Transverse colon (tissue), 4 donors: ENCODE measurements around the gene ATXN2. TPM values are rescaled to one million over a fixed set of nuclear protein-coding genes. Genes with fewer than 3 reads are reported as not detected.

ENCODE experiments used
- DNase-seq: peaks from one replicate; pipeline ENCODE4 v3.0.0-alpha.2; 2019
- H3K27ac ChIP-seq, 4 donors: fragments of 200-600 bp; sonication (generic); 2 replicates each; pipeline ENCODE4 v1.5.1; 2016 to 2018; ENCODE audit warnings: inconsistent platforms in 4 of 4
- H3K27me3 ChIP-seq: fragments of 200-600 bp; sonication (generic); 2 replicates; pipeline ENCODE4 v1.5.1; 2017; ENCODE audit warnings: inconsistent platforms
- H3K36me3 ChIP-seq, 4 donors: fragments of 200-600 bp; sonication (generic); 2 replicates each; pipeline ENCODE4 v1.5.1; 2017 to 2019; ENCODE audit warnings: inconsistent platforms in 4 of 4
- H3K4me1 ChIP-seq, 4 donors: fragments of 200-600 bp; sonication (generic); 2 replicates each; pipeline ENCODE4 v1.5.1; 2017 to 2020; ENCODE audit warnings: inconsistent platforms in 4 of 4
- H3K4me3 ChIP-seq, 4 donors: fragments of 200-600 bp; sonication (generic); 1 replicate in 1 of 4; 2 replicates in 3 of 4; pipeline versions ENCODE4 v1.5.1 to v1.6.1; 2017 to 2019; ENCODE audit warnings: inconsistent platforms in 4 of 4
- H3K9me3 ChIP-seq, 2 donors: fragments of 200-600 bp; sonication (generic); 2 replicates each; pipeline ENCODE4 v1.5.1; 2017 to 2019; ENCODE audit warnings: inconsistent platforms in 2 of 2
- EP300 ChIP-seq: sonication (generic); formaldehyde crosslinking; IDR thresholded peaks from one replicate; pipeline ENCODE4 v1.6.1; 2017; ENCODE audit warnings: antibody characterized with exemption, low read depth
- POLR2A ChIP-seq: fragments of 450-650 bp; IDR thresholded peaks from one replicate; pipeline ENCODE4 v1.6.1; 2016; ENCODE audit warnings: antibody characterized with exemption, mild to moderate bottlenecking, moderate library complexity
- POLR2AphosphoS5 ChIP-seq, 3 donors: sonication (generic); formaldehyde crosslinking; IDR thresholded peaks; one replicate each; pipeline ENCODE4 v1.6.1; 2016; ENCODE audit warnings: antibody characterized with exemption in 3 of 3
- WGBS, 2 donors: methylation state at CpG; one replicate each; pipeline ENCODE4 v1.1.5; 2018; ENCODE audit warnings: low coverage in 1 of 2; 5-methylcytosine and 5-hydroxymethylcytosine counted together
- in situ Hi-C, 4 donors: fragments of 200-750 bp; cut with MboI; loops; one replicate each; pipeline versions ENCODE4 v1.15.0 to v1.15.1; 2017; ENCODE audit warnings: low sequenced_read_pairs in 3 of 4, low pct_ligation_motif_present in 1 of 4, low pct_unique_long_range_greater_than_20kb in 1 of 4
- intact Hi-C: fragments of 100-400 bp; cut with DNase I; formaldehyde crosslinking; loops from one replicate; pipeline ENCODE4 v1.15.1; 2023; ENCODE audit warnings: low total_unique reads
- total RNA-seq, 4 donors: library from RNA; depleted of rRNA; stranded (reverse); fragments of >200 nt; gene quantifications; one replicate each; pipeline ENCODE4 v1.1.0, GENCODE V29; 2016
- TF ChIP-seq, protein P1 (sequence below), 5 experiments: fragments of 200-600 bp in 3 of 5; fragments of 450-650 bp in 2 of 5; sonication (generic) in 3 of 5; IDR thresholded peaks; 1 replicate in 2 of 5; 2 replicates in 3 of 5; pipeline ENCODE4 v1.5.1; 2016 to 2017; ENCODE audit warnings: antibody characterized with exemption in 5 of 5, inconsistent platforms in 3 of 5, mild to moderate bottlenecking in 2 of 5, moderate library complexity in 1 of 5

Gene ATXN2
- total RNA-seq, 4 donors from 2014 or later: 50.2 to 95.5 (median 83.2) TPM

DNA sequence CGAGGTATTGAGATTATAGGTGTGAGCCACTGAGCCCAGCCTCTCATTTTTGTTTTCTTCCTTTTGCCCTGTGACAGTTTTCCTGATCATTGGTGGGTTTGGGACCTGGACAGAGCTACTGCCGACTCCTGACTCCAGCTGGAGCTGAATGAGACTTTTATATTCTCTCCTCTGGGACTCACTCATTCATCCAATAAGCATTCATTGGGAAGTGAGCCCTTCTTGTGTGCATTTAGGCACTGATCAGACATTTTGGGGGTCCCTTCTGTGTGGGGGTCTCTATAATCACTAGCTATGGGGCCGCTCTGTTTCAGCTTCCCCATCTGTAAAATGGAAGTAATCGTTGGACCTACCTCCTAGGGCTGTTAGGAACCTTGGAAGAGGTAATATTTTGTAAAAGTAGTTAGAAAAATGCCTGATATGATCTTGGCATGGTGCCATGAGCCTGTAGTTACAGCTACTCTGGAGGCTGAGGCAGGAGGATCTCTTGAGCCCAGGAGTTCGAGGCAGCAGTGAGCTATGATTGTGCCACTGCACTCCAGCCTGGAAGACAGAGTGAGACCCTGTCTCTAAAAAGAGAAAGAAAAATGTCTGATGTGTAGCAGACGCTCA, 186.2 kb downstream of the ATXN2 start:
- DNase-seq: no peak
- no peaks in the 10 kb centered on the region for H3K9me3 ChIP-seq
- H3K36me3 ChIP-seq: no peaks in the 10 kb centered on the region
- no peaks in the 10 kb centered on the region for H3K27me3 ChIP-seq
- peak overlapping the region; percentile 28 to 93 (median 80) for H3K27ac ChIP-seq
- in situ Hi-C loops (no loop called here), intact Hi-C loops (no loop called here)
- peaks cover 15 to 55% (median 34%) of the 10 kb centered on the region in 4 donors for H3K4me1 ChIP-seq
- TF ChIP-seq POLR2A (no peak), POLR2AphosphoS5 (IDR thresholded peaks at IDR 0.05) (no peak)
- TF ChIP-seq, protein P1, sequence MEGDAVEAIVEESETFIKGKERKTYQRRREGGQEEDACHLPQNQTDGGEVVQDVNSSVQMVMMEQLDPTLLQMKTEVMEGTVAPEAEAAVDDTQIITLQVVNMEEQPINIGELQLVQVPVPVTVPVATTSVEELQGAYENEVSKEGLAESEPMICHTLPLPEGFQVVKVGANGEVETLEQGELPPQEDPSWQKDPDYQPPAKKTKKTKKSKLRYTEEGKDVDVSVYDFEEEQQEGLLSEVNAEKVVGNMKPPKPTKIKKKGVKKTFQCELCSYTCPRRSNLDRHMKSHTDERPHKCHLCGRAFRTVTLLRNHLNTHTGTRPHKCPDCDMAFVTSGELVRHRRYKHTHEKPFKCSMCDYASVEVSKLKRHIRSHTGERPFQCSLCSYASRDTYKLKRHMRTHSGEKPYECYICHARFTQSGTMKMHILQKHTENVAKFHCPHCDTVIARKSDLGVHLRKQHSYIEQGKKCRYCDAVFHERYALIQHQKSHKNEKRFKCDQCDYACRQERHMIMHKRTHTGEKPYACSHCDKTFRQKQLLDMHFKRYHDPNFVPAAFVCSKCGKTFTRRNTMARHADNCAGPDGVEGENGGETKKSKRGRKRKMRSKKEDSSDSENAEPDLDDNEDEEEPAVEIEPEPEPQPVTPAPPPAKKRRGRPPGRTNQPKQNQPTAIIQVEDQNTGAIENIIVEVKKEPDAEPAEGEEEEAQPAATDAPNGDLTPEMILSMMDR (IDR thresholded peaks at IDR 0.05): no peak
- H3K4me3 ChIP-seq: no peak overlapping the region
- 70% methylated on average over 6 of the region's 6 CpGs; no CpG with 5 or more reads in 1 of the 2 donors for WGBS, 2 donors

- TF ChIP-seq POLR2AphosphoS5 (IDR thresholded peaks at IDR 0.05): no peak
- Histone ChIP-seq H3K9me3 (no peaks in the 10 kb centered on the region), H3K27me3 (no peaks in the 10 kb centered on the region), H3K4me3 (no peak overlapping the region), H3K27ac (peak overlapping the region; percentile 72 to 93 (median 88)), H3K4me1 (peaks cover 20 to 62% (median 35%) of the 10 kb centered on the region in 4 donors), H3K36me3 (no peaks in the 10 kb centered on the region)
- in situ Hi-C loops: no loop called here
- no peak for DNase-seq
- 67 to 69% methylated on average over 2 to 13 of the region's 15 CpGs for WGBS, 2 donors
- intact Hi-C loops: no loop called here
Observed at GRCh38 chr12:111412007-111412829, 186.9 kb downstream of the ATXN2 start.

- DNase-seq: no peak
- Histone ChIP-seq H3K27me3 (no peaks in the 10 kb centered on the region), H3K9me3 (no peaks in the 10 kb centered on the region), H3K27ac (peak overlapping the region; percentile 72 to 93 (median 88)), H3K4me3 (no peak overlapping the region), H3K4me1 (peaks cover 26 to 71% (median 39%) of the 10 kb centered on the region in 4 donors), H3K36me3 (no peaks in the 10 kb centered on the region)
- WGBS, 2 donors: 83% methylated on average over 1 to 8 of the region's 8 CpGs
- in situ Hi-C loops (no loop called here), intact Hi-C loops (no loop called here)
- TF ChIP-seq EP300: no peak
- no peak for TF ChIP-seq POLR2A
- TF ChIP-seq, protein P1 (IDR thresholded peaks at IDR 0.05): no peak
- no peak for TF ChIP-seq POLR2AphosphoS5 (IDR thresholded peaks at IDR 0.05)
Observed at GRCh38 chr12:111411185-111411764, 187.8 kb downstream of the ATXN2 start.

- Histone ChIP-seq H3K36me3 (no peaks in the 10 kb centered on the region), H3K4me3 (no peak overlapping the region), H3K9me3 (no peaks in the 10 kb centered on the region), H3K4me1 (peaks cover 26 to 72% (median 39%) of the 10 kb centered on the region in 4 donors), H3K27ac (peak overlapping the region; percentile 72 to 93 (median 88)), H3K27me3 (no peaks in the 10 kb centered on the region)
- TF ChIP-seq, protein P1 (IDR thresholded peaks at IDR 0.05): no peak
- TF ChIP-seq POLR2A (no peak), EP300 (no peak), POLR2AphosphoS5 (IDR thresholded peaks at IDR 0.05) (no peak)
- 77% methylated on average over 12 of the region's 12 CpGs; no CpG with 5 or more reads in 1 of the 2 donors for WGBS, 2 donors
- intact Hi-C loops (no loop called here), in situ Hi-C loops (no loop called here)
- no peak for DNase-seq
Observed at GRCh38 chr12:111410431-111411184, 188.5 kb downstream of the ATXN2 start.
